ENCODE results near the gene KMT2E. TPM values are rescaled to one million over a fixed set of nuclear protein-coding genes. Genes with fewer than 3 reads are reported as not detected.
A peak's percentile ranks its signal among the peaks of the same experiment; 100 is the strongest.

KMT2E gene, protein sequence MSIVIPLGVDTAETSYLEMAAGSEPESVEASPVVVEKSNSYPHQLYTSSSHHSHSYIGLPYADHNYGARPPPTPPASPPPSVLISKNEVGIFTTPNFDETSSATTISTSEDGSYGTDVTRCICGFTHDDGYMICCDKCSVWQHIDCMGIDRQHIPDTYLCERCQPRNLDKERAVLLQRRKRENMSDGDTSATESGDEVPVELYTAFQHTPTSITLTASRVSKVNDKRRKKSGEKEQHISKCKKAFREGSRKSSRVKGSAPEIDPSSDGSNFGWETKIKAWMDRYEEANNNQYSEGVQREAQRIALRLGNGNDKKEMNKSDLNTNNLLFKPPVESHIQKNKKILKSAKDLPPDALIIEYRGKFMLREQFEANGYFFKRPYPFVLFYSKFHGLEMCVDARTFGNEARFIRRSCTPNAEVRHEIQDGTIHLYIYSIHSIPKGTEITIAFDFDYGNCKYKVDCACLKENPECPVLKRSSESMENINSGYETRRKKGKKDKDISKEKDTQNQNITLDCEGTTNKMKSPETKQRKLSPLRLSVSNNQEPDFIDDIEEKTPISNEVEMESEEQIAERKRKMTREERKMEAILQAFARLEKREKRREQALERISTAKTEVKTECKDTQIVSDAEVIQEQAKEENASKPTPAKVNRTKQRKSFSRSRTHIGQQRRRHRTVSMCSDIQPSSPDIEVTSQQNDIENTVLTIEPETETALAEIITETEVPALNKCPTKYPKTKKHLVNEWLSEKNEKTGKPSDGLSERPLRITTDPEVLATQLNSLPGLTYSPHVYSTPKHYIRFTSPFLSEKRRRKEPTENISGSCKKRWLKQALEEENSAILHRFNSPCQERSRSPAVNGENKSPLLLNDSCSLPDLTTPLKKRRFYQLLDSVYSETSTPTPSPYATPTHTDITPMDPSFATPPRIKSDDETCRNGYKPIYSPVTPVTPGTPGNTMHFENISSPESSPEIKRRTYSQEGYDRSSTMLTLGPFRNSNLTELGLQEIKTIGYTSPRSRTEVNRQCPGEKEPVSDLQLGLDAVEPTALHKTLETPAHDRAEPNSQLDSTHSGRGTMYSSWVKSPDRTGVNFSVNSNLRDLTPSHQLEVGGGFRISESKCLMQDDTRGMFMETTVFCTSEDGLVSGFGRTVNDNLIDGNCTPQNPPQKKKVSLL (N-terminal part only)
- 100 to 1,000 TPM in 3 of 4 donors, 10 to 100 TPM in 1; 90.6 to 187 (median 112) TPM for total RNA-seq

DNA sequence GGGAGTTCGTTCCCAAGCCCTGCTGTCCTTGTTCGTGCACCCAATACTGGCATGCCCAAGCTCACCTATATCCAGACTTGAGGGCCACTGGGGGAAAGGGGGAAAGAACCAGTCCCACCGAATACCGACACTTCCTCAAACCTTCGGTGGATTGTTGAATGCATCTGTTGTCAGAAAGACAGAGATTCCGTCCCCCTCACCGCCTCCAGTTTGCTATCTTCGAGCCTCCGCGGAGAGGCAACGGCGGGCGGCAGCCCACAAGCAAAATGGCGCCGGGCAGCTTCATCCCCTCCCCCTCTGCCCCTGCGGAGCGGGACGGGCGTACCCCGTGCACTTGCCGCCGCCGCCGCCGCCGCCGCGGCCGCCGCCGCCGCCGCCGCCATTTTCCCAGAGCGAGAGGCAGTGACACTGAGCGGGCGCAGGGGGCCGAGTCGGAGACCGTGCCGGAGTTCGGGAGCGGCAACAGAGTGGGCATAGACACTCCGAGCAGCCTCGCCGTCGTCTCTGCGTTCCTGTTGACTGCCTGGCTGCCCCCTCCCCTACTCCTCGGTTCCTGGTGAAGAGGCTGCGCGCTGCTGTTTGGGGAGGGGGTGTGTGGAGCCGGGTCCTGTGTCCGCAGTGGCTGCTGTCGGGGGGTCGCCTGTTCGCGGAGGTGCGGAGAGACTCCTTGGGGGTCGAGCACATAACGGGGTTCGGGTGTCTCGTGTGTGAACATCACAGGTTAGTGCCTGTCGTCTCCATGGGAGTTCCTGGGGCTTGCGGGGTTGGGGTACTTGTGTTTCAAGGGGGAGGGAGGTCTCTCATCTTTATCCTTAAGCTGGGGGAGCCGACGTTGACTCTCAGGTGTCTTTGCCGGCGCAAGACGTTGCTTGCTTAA, at the start of gene KMT2E:
Gene KMT2E (plus strand): TSS at position 390 of the 877 bp plus-strand sequence. CDS start 26,748 bp downstream, outside the sequence.
- WGBS, 2 donors (ENCODE audit: low coverage in 1 of 2), result 0% methylated on average over 2 to 7 of the region's 69 CpGs
- Histone ChIP-seq H3K4me1 (peaks cover 0 to 40% (median under 1%) of the 10 kb centered on the region in 3 donors), H3K27ac (peak within 1 kb of the TSS; percentile 94 to 100 (median 98)), H3K4me3 (peak within 1 kb of the TSS; percentile 61 to 93), H3K9me3 (no peaks in the 10 kb centered on the region), H3K27me3 (no peaks in the 10 kb centered on the region), H3K36me3 (no peaks in the 10 kb centered on the region)
- TF ChIP-seq POLR2A (IDR thresholded peaks at IDR 0.05), result peak; percentile 48 to 67
- TF ChIP-seq, protein P1, sequence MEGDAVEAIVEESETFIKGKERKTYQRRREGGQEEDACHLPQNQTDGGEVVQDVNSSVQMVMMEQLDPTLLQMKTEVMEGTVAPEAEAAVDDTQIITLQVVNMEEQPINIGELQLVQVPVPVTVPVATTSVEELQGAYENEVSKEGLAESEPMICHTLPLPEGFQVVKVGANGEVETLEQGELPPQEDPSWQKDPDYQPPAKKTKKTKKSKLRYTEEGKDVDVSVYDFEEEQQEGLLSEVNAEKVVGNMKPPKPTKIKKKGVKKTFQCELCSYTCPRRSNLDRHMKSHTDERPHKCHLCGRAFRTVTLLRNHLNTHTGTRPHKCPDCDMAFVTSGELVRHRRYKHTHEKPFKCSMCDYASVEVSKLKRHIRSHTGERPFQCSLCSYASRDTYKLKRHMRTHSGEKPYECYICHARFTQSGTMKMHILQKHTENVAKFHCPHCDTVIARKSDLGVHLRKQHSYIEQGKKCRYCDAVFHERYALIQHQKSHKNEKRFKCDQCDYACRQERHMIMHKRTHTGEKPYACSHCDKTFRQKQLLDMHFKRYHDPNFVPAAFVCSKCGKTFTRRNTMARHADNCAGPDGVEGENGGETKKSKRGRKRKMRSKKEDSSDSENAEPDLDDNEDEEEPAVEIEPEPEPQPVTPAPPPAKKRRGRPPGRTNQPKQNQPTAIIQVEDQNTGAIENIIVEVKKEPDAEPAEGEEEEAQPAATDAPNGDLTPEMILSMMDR (IDR thresholded peaks at IDR 0.05), result peak in 2 of 4 experiments; percentile 48 to 49
- peak; percentile 75 for TF ChIP-seq POLR2AphosphoS5 (IDR thresholded peaks at IDR 0.05)
- TF ChIP-seq EP300 (IDR thresholded peaks at IDR 0.05), result no peak
- ATAC-seq, result peak; percentile 66

DNA sequence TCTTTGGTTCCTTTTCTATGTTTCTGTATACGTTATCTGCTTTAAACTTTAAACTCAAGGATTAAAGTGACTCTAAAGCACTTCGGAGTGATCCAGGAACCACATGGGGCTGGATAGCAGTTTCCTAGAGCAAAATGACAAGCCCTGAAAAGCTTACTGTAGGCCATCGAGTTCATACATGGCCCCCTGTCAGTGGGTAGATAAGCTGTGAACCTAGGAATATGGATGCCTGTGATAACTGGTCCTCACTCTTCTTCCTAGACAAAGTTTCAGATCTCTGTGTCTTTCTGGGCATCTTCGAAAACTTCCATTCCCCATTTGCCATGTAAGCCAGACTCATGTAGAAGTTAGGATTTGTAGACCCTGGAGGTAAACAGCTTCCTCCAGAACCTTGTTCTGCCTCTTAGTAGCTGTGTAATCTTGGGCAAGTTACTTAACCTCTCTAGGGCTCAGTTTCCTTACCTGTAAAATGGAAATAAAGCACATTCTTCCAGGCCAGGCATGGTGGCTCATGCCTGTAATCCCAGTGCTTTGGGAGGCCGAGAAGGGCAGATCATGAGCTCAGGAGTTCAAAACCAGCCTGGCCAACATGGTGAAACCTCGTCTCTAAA, 49.3 kb upstream of the KMT2E start:
- H3K27ac ChIP-seq, result peak overlapping the region in 3 of 4 donors; percentile 72 to 82 (median 73)
- no peaks in the 10 kb centered on the region for H3K9me3 ChIP-seq
- no peaks in the 10 kb centered on the region for H3K36me3 ChIP-seq
- peaks cover 5 to 80% (median 40%) of the 10 kb centered on the region in 3 donors for H3K4me1 ChIP-seq
- TF ChIP-seq POLR2A (IDR thresholded peaks at IDR 0.05), result no peak
- TF ChIP-seq, protein P1 (IDR thresholded peaks at IDR 0.05), result no peak
- no peak for TF ChIP-seq EP300 (IDR thresholded peaks at IDR 0.05)
- no peak for TF ChIP-seq POLR2AphosphoS5 (IDR thresholded peaks at IDR 0.05)
- no peak overlapping the region for H3K4me3 ChIP-seq
- 67 to 70% methylated on average over 3 to 4 of the region's 6 CpGs for WGBS, 2 donors (ENCODE audit: low coverage in 1 of 2)
- ATAC-seq, result no peak
- H3K27me3 ChIP-seq, result no peaks in the 10 kb centered on the region

DNA sequence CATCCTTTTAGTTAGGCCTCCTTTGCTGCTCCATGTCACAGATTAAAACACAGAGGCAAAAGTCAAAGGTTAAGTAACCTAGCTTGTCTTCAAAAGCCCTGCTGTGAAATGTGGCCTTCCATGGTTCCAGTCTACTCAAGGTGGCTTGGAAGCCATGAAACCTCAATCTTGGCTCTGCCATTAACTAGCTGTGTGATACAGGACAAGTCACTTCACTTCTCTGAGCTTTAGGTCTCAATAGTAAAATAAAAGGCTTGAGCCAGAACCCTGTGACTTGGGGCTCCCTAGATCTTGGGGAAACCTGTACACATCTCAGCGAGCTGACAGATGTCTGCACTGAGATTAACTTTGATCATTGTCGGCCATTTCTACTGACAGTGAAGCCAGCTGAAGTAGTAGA, 48.0 kb upstream of the KMT2E start:
- no peak overlapping the region for H3K27ac ChIP-seq
- H3K4me1 ChIP-seq, result peaks cover 5 to 84% (median 36%) of the 10 kb centered on the region in 3 donors
- WGBS, 2 donors (ENCODE audit: low coverage in 1 of 2), result 94 to 100% methylated on average over 2 of the region's 2 CpGs
- no peak overlapping the region for H3K4me3 ChIP-seq
- no peak for ATAC-seq
- no peak for TF ChIP-seq EP300 (IDR thresholded peaks at IDR 0.05)
- TF ChIP-seq, protein P1 (IDR thresholded peaks at IDR 0.05), result no peak
- no peak for TF ChIP-seq POLR2A (IDR thresholded peaks at IDR 0.05)
- H3K27me3 ChIP-seq, result no peaks in the 10 kb centered on the region
- H3K9me3 ChIP-seq, result no peaks in the 10 kb centered on the region
- H3K36me3 ChIP-seq, result no peaks in the 10 kb centered on the region

DNA sequence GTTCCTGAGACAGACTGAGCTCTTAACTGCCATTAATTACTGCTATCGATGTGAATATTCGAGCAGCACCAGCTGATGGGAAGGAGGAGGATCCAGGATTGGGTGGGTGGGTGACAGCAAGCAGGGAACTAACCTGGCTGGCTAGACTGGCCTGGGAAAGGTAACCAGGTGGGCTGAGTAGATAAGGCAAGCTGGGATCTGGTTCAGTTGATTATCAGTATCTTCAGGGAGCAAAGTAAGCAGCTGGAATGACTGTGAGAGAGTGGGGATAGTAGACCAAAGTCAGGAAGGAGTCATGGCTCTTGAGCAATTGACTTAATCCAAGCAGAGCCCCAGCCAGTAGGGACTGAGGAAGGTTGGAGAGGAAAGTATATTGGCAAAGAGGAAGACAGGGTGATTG, 46.9 kb upstream of the KMT2E start:
- Histone ChIP-seq H3K4me1 (peaks cover 11 to 84% (median 44%) of the 10 kb centered on the region in 3 donors), H3K27me3 (no peaks in the 10 kb centered on the region), H3K36me3 (no peaks in the 10 kb centered on the region), H3K27ac (peak overlapping the region in 3 of 4 donors; percentile 8 to 60 (median 55)), H3K4me3 (no peak overlapping the region), H3K9me3 (no peaks in the 10 kb centered on the region)
- TF ChIP-seq POLR2AphosphoS5 (IDR thresholded peaks at IDR 0.05), result no peak
- no peak for TF ChIP-seq POLR2A (IDR thresholded peaks at IDR 0.05)
- peak; percentile 27 for ATAC-seq
- 87 to 94% methylated on average over 2 of the region's 2 CpGs for WGBS, 2 donors (ENCODE audit: low coverage in 1 of 2)
